ENCODE measurements around the gene ARRB1.

ARRB1 gene

DNA sequence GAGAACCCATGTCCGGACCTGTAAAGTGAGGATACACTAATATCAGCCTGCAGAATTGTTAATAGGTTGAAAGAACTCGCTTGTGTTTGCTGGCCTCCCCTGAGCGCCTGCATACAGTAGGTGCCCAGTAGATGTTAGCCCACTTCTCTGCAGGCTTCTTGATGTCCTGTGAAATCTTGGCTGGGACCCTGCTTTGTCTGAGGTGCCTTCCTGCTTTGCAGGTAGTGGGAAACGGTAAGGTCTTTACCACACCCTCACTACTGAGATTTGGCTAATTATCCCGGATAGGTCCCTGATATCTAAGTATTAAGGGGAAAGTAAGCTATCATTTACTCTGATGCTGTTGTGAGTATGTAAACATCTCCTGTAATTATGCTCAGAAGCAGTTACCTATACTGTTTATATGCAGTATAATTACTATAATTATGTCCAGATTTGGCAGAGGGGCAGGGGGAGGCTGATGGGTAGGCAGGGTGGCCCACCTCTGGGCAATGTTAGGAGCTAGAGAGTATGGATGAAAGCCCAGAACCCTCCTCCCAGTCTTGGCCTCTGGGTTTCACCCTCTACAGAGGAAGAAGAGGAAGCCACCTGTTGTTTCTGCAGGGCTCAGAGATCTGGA is 1.2 kb upstream of the ARRB1 start:
- Histone ChIP-seq H3K9me3 (ENCODE audit: low read length) (no peaks in the 10 kb centered on the region), H2AFZ (ENCODE audit: low read length) (no peak overlapping the region), H3K9me2 (ENCODE audit: low read depth, low read length) (no peaks in the 10 kb centered on the region), H3K27ac (ENCODE audit: low read depth, low read length, poor library complexity, severe bottlenecking) (no peak overlapping the region), H3K79me2 (ENCODE audit: insufficient read depth, low read length) (no peaks in the 10 kb centered on the region), H3K4me3 (ENCODE audit: low read depth, low read length, poor library complexity, severe bottlenecking) (no peak overlapping the region), H3K9ac (ENCODE audit: low read length) (no peak overlapping the region), H3K4me1 (ENCODE audit: insufficient read depth, low read length, severe bottlenecking) (no peaks in the 10 kb centered on the region), H3K36me3 (ENCODE audit: insufficient read depth, low read length) (no peaks in the 10 kb centered on the region), H3K4me2 (ENCODE audit: low read length) (no peak overlapping the region), H3K27me3 (ENCODE audit: insufficient read depth, low read length) (no peaks in the 10 kb centered on the region), H4K20me1 (ENCODE audit: insufficient read depth, low read length) (no peaks in the 10 kb centered on the region), H3F3A (ENCODE audit: insufficient read depth, low read length) (no peaks in the 10 kb centered on the region)
- TF ChIP-seq EZH2 (IDR thresholded peaks at IDR 0.05; ENCODE audit: borderline replicate concordance, low read length) (no peak), CTCF (IDR thresholded peaks at IDR 0.05; ENCODE audit: low read length) (no peak)

- H3K4me1 ChIP-seq (ENCODE audit: insufficient read depth, low read length, severe bottlenecking), result no peaks in the 10 kb centered on the region
- no peak overlapping the region for H3K27ac ChIP-seq (ENCODE audit: low read depth, low read length, poor library complexity, severe bottlenecking)
- H3K4me3 ChIP-seq (ENCODE audit: low read depth, low read length, poor library complexity, severe bottlenecking), result no peak overlapping the region
- H3K9ac ChIP-seq (ENCODE audit: low read length), result no peak overlapping the region
- H3K27me3 ChIP-seq (ENCODE audit: insufficient read depth, low read length), result no peaks in the 10 kb centered on the region
- H3K9me3 ChIP-seq (ENCODE audit: low read length), result no peaks in the 10 kb centered on the region
- no peaks in the 10 kb centered on the region for H4K20me1 ChIP-seq (ENCODE audit: insufficient read depth, low read length)
- H3K4me2 ChIP-seq (ENCODE audit: low read length), result no peak overlapping the region
- no peaks in the 10 kb centered on the region for H3K36me3 ChIP-seq (ENCODE audit: insufficient read depth, low read length)
- no peaks in the 10 kb centered on the region for H3F3A ChIP-seq (ENCODE audit: insufficient read depth, low read length)
- H3K79me2 ChIP-seq (ENCODE audit: insufficient read depth, low read length), result no peaks in the 10 kb centered on the region
- no peaks in the 10 kb centered on the region for H3K9me2 ChIP-seq (ENCODE audit: low read depth, low read length)
- H2AFZ ChIP-seq (ENCODE audit: low read length), result no peak overlapping the region
- TF ChIP-seq EZH2 (IDR thresholded peaks at IDR 0.05; ENCODE audit: borderline replicate concordance, low read length) (no peak), CTCF (IDR thresholded peaks at IDR 0.05; ENCODE audit: low read length) (no peak)
Measured at GRCh38 chr11:75351791-75352587, 528 bp upstream of the ARRB1 start.

DNA sequence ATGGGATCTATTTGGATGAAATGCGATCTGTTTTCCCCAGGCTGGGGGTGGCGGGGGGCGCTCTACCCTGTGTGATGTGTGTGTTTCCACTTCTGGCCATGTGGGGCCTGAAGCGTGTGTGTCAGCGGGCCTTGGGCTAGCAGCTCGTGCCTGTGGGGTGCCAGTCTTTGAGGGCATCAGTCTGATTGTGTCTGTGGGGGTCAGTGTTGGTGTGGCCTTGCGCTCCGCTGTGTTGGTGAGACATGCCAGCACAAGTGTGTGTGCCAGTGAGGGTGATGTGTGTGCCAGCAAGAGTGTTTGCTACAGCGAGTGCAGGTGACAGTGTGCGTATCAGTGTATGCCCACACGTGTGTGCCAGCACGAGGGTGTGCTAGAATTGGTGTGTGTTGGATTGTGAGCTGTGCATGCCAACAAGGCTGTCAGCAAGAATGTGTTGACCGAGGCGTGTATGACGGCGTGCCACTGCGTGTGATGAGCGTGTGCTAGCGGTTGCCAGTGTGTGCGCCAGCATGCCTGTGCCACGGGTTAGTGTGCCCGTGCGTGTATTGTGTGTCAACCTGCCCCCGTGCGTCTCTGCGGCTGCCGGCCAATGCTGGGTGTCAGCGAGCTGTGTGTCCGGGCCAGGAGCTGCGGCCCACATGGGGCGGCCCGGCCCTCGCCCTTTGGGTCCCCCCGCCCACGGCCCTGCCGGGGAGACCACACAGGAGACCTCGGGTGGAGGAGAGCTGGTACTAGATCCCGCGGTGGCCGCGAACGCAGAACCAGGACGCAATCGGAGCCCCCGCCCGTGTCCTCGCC is 519 bp downstream of the ARRB1 start:
- Histone ChIP-seq H3F3A (ENCODE audit: insufficient read depth, low read length) (no peaks in the 10 kb centered on the region), H3K4me3 (ENCODE audit: low read depth, low read length, poor library complexity, severe bottlenecking) (no peak overlapping the region), H3K79me2 (ENCODE audit: insufficient read depth, low read length) (no peaks in the 10 kb centered on the region), H3K4me2 (ENCODE audit: low read length) (no peak overlapping the region), H3K9ac (ENCODE audit: low read length) (no peak overlapping the region), H4K20me1 (ENCODE audit: insufficient read depth, low read length) (no peaks in the 10 kb centered on the region), H3K9me3 (ENCODE audit: low read length) (no peaks in the 10 kb centered on the region), H3K27ac (ENCODE audit: low read depth, low read length, poor library complexity, severe bottlenecking) (no peak overlapping the region), H3K4me1 (ENCODE audit: insufficient read depth, low read length, severe bottlenecking) (no peaks in the 10 kb centered on the region), H3K27me3 (ENCODE audit: insufficient read depth, low read length) (no peaks in the 10 kb centered on the region), H3K36me3 (ENCODE audit: insufficient read depth, low read length) (no peaks in the 10 kb centered on the region), H2AFZ (ENCODE audit: low read length) (no peak overlapping the region), H3K9me2 (ENCODE audit: low read depth, low read length) (no peaks in the 10 kb centered on the region)
- TF ChIP-seq EZH2 (IDR thresholded peaks at IDR 0.05; ENCODE audit: borderline replicate concordance, low read length) (no peak), CTCF (IDR thresholded peaks at IDR 0.05; ENCODE audit: low read length) (no peak)

All from OCI-LY1 (cell line).